Esophagus muscularis mucosa (tissue), 4 donors: ENCODE data around the gene CCN5. TPM values are rescaled to one million over a fixed set of nuclear protein-coding genes. Genes with fewer than 3 reads are reported as not detected.

Source experiments
- DNase-seq: peaks from one replicate; pipeline ENCODE4 v3.0.0-alpha.2; 2017; ENCODE audit errors: extremely low spot score
- H3K27ac ChIP-seq, 4 donors: fragments of 200-600 bp; sonication (generic); replicated peaks in 1 of 4; 1 replicate in 3 of 4; 2 replicates in 1 of 4; pipeline ENCODE4 v1.5.1; 2016 to 2019; ENCODE audit warnings: mild to moderate bottlenecking in 1 of 4
- H3K27me3 ChIP-seq, 4 donors: fragments of 200-600 bp; sonication (generic); one replicate each; pipeline versions ENCODE4 v1.5.1 to v1.6.0; 2016 to 2019
- H3K36me3 ChIP-seq, 4 donors: fragments of 200-600 bp; sonication (generic); one replicate each; pipeline ENCODE4 v1.5.1; 2016 to 2019
- H3K4me1 ChIP-seq, 4 donors: fragments of 200-600 bp; sonication (generic); one replicate each; pipeline ENCODE4 v1.5.1; 2016 to 2019
- H3K4me3 ChIP-seq, 4 donors: fragments of 200-600 bp; sonication (generic); 1 replicate in 2 of 4; 2 replicates in 2 of 4; pipeline ENCODE4 v1.5.1; 2016 to 2019; ENCODE audit warnings: mild to moderate bottlenecking in 4 of 4, moderate library complexity in 1 of 4
- H3K9me3 ChIP-seq, 4 donors: fragments of 200-600 bp; sonication (generic); 1 replicate in 3 of 4; 2 replicates in 1 of 4; pipeline ENCODE4 v1.5.1; 2016 to 2019
- CTCF ChIP-seq, 3 experiments: fragments of 200-600 bp in 2 of 3; fragments of 450-650 bp in 1 of 3; sonication (generic) in 2 of 3; IDR thresholded peaks; one replicate each; pipeline ENCODE4 v1.5.1; 2017 to 2019; ENCODE audit warnings: antibody characterized with exemption in 3 of 3, mild to moderate bottlenecking in 2 of 3, moderate library complexity in 1 of 3
- EP300 ChIP-seq: sonication (generic); formaldehyde crosslinking; IDR thresholded peaks from one replicate; pipeline ENCODE4 v1.6.1; 2017; ENCODE audit warnings: antibody characterized with exemption
- POLR2A ChIP-seq: fragments of 450-650 bp; IDR thresholded peaks from one replicate; pipeline ENCODE4 v1.6.1; 2017; ENCODE audit warnings: antibody characterized with exemption, moderate library complexity, mild to moderate bottlenecking, low read depth
- POLR2AphosphoS5 ChIP-seq, 2 donors: sonication (generic); formaldehyde crosslinking; IDR thresholded peaks; one replicate each; pipeline ENCODE4 v1.6.1; 2017; ENCODE audit warnings: antibody characterized with exemption in 2 of 2
- WGBS: methylation state at CpG from one replicate; pipeline ENCODE4 v1.1.5; 2018; 5-methylcytosine and 5-hydroxymethylcytosine counted together
- intact Hi-C: fragments of 100-400 bp; cut with DNase I; formaldehyde crosslinking; loops from one replicate; pipeline ENCODE4 v1.15.1; 2023
- total RNA-seq, 4 donors: library from RNA; depleted of rRNA; stranded (reverse); fragments of >200 nt; gene quantifications; one replicate each; pipeline versions ENCODE4 v1.1.0 to v1.2.1, GENCODE V29; 2016

CCN5 gene
- total RNA-seq, 4 donors from 2014 or later: 350 to 833 (median 456) TPM

DNA sequence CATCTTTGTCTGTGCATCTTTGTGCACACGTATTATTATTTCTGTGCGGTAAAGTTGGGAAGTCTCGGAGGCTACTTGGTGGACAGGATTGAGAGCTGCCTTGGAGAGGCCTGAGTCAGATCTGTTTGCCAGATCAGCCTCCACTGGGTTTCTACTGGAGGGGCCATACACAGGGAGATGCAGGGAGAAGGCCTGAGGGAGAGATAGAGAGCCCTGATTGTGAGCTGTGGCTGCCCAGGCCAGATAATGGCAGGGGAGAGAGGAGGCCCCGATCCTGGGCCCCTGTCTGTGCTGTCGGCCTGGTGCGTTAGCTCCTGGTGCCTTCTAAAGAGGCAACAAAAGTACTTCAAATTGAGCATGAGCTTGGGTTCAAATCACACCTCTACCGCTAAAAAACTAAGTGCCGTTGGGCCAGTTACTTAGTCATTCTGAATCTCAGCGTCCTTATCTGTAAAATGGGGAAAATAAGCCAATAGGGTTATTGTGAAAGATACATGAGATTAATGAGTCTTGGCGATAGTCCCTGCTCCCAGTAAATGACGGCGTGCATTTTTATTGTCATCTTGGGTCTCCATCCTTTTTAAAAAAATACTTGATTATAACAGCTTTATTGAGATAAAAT is 36.1 kb upstream of the CCN5 start:
- Histone ChIP-seq H3K27me3 (no peaks in the 10 kb centered on the region), H3K4me1 (peaks cover 0 to 5% (median 0%) of the 10 kb centered on the region in 4 donors), H3K4me3 (no peak overlapping the region), H3K36me3 (no peaks in the 10 kb centered on the region), H3K9me3 (no peaks in the 10 kb centered on the region), H3K27ac (no peak overlapping the region)
- no peak for TF ChIP-seq POLR2AphosphoS5 (IDR thresholded peaks at IDR 0.05)
- no peak for TF ChIP-seq EP300
- no peak for TF ChIP-seq POLR2A
- TF ChIP-seq CTCF (IDR thresholded peaks at IDR 0.05): no peak
- WGBS: 88% methylated on average over 11 of the region's 12 CpGs
- intact Hi-C loops: no loop called here
- no peak for DNase-seq

DNA sequence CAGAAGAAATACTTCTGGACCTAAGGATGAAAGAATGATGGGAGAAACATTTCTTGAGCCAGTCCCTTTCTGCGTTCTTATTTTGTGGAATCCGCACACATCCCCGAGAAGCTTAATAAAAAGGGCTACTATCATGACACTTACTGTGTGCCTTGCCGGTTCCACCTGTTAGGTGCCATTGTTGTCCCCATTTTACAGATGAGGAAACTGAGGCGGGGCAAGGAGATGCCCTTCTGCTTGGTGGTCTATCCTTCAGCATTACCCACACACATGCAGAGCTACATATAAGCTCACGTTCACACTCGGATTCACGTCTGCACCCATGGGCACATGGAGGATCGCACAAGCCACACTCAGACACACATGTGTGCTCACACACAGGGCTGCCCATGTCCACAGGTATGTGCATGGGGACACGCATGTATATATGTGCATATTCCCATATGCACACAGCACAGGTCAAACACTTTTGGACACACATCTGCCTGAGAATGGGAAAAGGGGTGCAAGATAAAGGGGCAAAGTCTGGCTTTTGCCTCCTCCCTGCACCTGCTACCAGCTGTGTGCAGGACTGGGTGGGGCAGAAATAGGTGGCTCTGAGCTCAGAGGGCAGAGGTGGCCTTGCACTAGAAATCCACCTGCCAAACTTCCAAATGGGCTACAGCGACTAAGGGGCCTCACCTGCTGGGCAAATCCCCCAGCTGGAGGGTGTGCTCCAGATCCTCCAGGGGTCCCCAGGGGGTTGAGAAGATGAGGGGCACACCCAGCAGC is 33.2 kb upstream of the CCN5 start:
- TF ChIP-seq POLR2A (no peak), EP300 (no peak), CTCF (IDR thresholded peaks at IDR 0.05) (no peak), POLR2AphosphoS5 (IDR thresholded peaks at IDR 0.05) (no peak)
- Histone ChIP-seq H3K27ac (no peak overlapping the region), H3K4me3 (no peak overlapping the region), H3K36me3 (no peaks in the 10 kb centered on the region), H3K9me3 (no peaks in the 10 kb centered on the region), H3K4me1 (peaks cover 10 to 19% (median 13%) of the 10 kb centered on the region in 4 donors), H3K27me3 (no peaks in the 10 kb centered on the region)
- intact Hi-C loops: loop anchor here (5.0 kb wide), 1 partner anchor 295 kb away; no protein-coding TSS in a partner anchor
- DNase-seq: no peak
- WGBS: 94% methylated on average over 10 of the region's 11 CpGs

GRCh38 chr20:44683263-44684046 is 31.7 kb upstream of the CCN5 start:
- Histone ChIP-seq H3K27ac (no peak overlapping the region), H3K9me3 (no peaks in the 10 kb centered on the region), H3K4me3 (no peak overlapping the region), H3K4me1 (peaks cover 10 to 20% (median 19%) of the 10 kb centered on the region in 4 donors), H3K36me3 (no peaks in the 10 kb centered on the region), H3K27me3 (no peaks in the 10 kb centered on the region)
- TF ChIP-seq POLR2A: no peak
- TF ChIP-seq POLR2AphosphoS5 (IDR thresholded peaks at IDR 0.05): no peak
- peak; percentile 35 to 54 (median 39) for TF ChIP-seq CTCF (IDR thresholded peaks at IDR 0.05)
- DNase-seq: no peak
- 61% methylated on average over 10 of the region's 10 CpGs for WGBS
- intact Hi-C loops: loop anchor here (2.0 to 5.0 kb wide), 3 partner anchors 49 to 296 kb away; no protein-coding TSS in a partner anchor

- intact Hi-C loops: loop anchor here (2.0 to 5.0 kb wide), 3 partner anchors 48 to 297 kb away; no protein-coding TSS in a partner anchor
- Histone ChIP-seq H3K9me3 (no peaks in the 10 kb centered on the region), H3K27me3 (no peaks in the 10 kb centered on the region), H3K4me3 (no peak overlapping the region), H3K27ac (no peak overlapping the region), H3K36me3 (no peaks in the 10 kb centered on the region), H3K4me1 (peaks cover 10 to 22% (median 20%) of the 10 kb centered on the region in 4 donors)
- no peak for TF ChIP-seq POLR2AphosphoS5 (IDR thresholded peaks at IDR 0.05)
- TF ChIP-seq POLR2A: no peak
- no peak for TF ChIP-seq EP300
- no peak for TF ChIP-seq CTCF (IDR thresholded peaks at IDR 0.05)
- DNase-seq: no peak
- WGBS: 74% methylated on average over 6 of the region's 6 CpGs
Measured at GRCh38 chr20:44684047-44684967, 30.9 kb upstream of the CCN5 start.
